ENCODE data around the gene PPP1R16B.

PPP1R16B gene

GRCh38 chr20:38805502-38805957 lies at the start of gene PPP1R16B:
TSS of gene PPP1R16B (plus strand) at chr20:38805697. CDS start at chr20:38835926, 30,229 bp downstream.
- no peak for DNase-seq (ENCODE audit: low read depth, low spot score)
- H3K4me3 ChIP-seq (ENCODE audit: low read depth, low read length), result peak within 1 kb of the TSS; percentile 32
- in situ Hi-C loops (cut with HindIII; ENCODE audit: low sequenced_read_pairs), result no loop called here
- TF ChIP-seq CTCF (IDR thresholded peaks at IDR 0.05; ENCODE audit: low read depth, low read length), result no peak

- DNase-seq (ENCODE audit: low read depth, low spot score), result no peak
- no peak for TF ChIP-seq CTCF (IDR thresholded peaks at IDR 0.05; ENCODE audit: low read depth, low read length)
- H3K4me3 ChIP-seq (ENCODE audit: low read depth, low read length), result no peak overlapping the region
- in situ Hi-C loops (cut with HindIII; ENCODE audit: low sequenced_read_pairs), result no loop called here
These were observed 48.2 kb upstream of the PPP1R16B start for GRCh38 chr20:38757145-38757775.

GRCh38 chr20:38759106-38759505 lies 46.4 kb upstream of the PPP1R16B start:
- in situ Hi-C loops (cut with HindIII; ENCODE audit: low sequenced_read_pairs), result no loop called here
- no peak for TF ChIP-seq CTCF (IDR thresholded peaks at IDR 0.05; ENCODE audit: low read depth, low read length)
- no peak for DNase-seq (ENCODE audit: low read depth, low spot score)

GRCh38 chr20:38760978-38761377 lies 44.5 kb upstream of the PPP1R16B start:
- no peak for DNase-seq (ENCODE audit: low read depth, low spot score)
- in situ Hi-C loops (cut with HindIII; ENCODE audit: low sequenced_read_pairs), result no loop called here
- no peak for TF ChIP-seq CTCF (IDR thresholded peaks at IDR 0.05; ENCODE audit: low read depth, low read length)
- no peak overlapping the region for H3K4me3 ChIP-seq (ENCODE audit: low read depth, low read length)

More at GRCh38 chr20:38759106-38759505, 46.4 kb upstream of the PPP1R16B start:
- no peak overlapping the region for H3K4me3 ChIP-seq (ENCODE audit: low read depth, low read length)

GRCh38 chr20:38762174-38762573 lies 43.3 kb upstream of the PPP1R16B start:
- H3K4me3 ChIP-seq (ENCODE audit: low read depth, low read length), result no peak overlapping the region
- in situ Hi-C loops (cut with HindIII; ENCODE audit: low sequenced_read_pairs), result no loop called here
- no peak for DNase-seq (ENCODE audit: low read depth, low spot score)
- TF ChIP-seq CTCF (IDR thresholded peaks at IDR 0.05; ENCODE audit: low read depth, low read length), result no peak

- H3K4me3 ChIP-seq (ENCODE audit: low read depth, low read length), result no peak overlapping the region
- in situ Hi-C loops (cut with HindIII; ENCODE audit: low sequenced_read_pairs), result no loop called here
- TF ChIP-seq CTCF (IDR thresholded peaks at IDR 0.05; ENCODE audit: low read depth, low read length), result no peak
- DNase-seq (ENCODE audit: low read depth, low spot score), result no peak
These were observed 41.9 kb upstream of the PPP1R16B start for GRCh38 chr20:38763616-38764015.
